HEK293 (cell line): Measurements from ENCODE around the gene DNAJC22.

ENCODE experiments used
- CTCF ChIA-PET: fragments of 350-600 bp; formaldehyde crosslinking; extraction: SDS; loops from one replicate; lab custom pipeline; 2021; ENCODE audit warnings: antibody characterized with exemption; lab: Yijun Ruan, JAX
- POLR2A ChIA-PET: fragments of 300-600 bp; formaldehyde crosslinking; extraction: SDS; loops from one replicate; lab custom pipeline; 2020; ENCODE audit warnings: antibody characterized with exemption, inconsistent platforms; lab: Yijun Ruan, JAX
- H3K27ac ChIP-seq: fragments of 200-500 bp; sonication (Bioruptor generic); 2 replicates; pipeline ENCODE4 v1.5.1; 2014; ENCODE audit warnings: low read depth, low read length, control low read depth, inconsistent platforms; ENCODE audit errors: extremely low read depth
- H3K36me3 ChIP-seq, 2 experiments: fragments of 200-500 bp in 1 of 2; sonication (Bioruptor generic) in 1 of 2; 1 replicate in 1 of 2; 2 replicates in 1 of 2; pipeline ENCODE4 v1.5.1; 2014 to 2017; ENCODE audit warnings: inconsistent platforms in 2 of 2, low read length in 2 of 2; ENCODE audit not compliant: control insufficient read depth in 2 of 2, insufficient read depth in 1 of 2
- H3K4me1 ChIP-seq: fragments of 200-500 bp; sonication (Bioruptor generic); 2 replicates; pipeline ENCODE4 v1.5.1; 2014; ENCODE audit warnings: mild to moderate bottlenecking, low read length, inconsistent platforms; ENCODE audit not compliant: control insufficient read depth, insufficient read depth
- H3K4me3 ChIP-seq: 2 replicates; pipeline ENCODE4 v1.5.1; 2011; ENCODE audit warnings: low read depth, mild to moderate bottlenecking, control low read depth, low read length, moderate library complexity
- H3K9me3 ChIP-seq: fragments of 200-500 bp; sonication (Bioruptor generic); 2 replicates; pipeline ENCODE4 v1.5.1; 2014; ENCODE audit warnings: low read depth, low read length, inconsistent platforms; ENCODE audit not compliant: control insufficient read depth, insufficient read depth
- ATF2 ChIP-seq: fragments of 450-650 bp; formaldehyde crosslinking; IDR thresholded peaks from 2 replicates; pipeline ENCODE4 v1.5.1; 2016; ENCODE audit warnings: missing biosample characterization, missing genetic modification characterization, low read depth
- CTCF ChIP-seq: fragments of 450-650 bp; formaldehyde crosslinking; IDR thresholded peaks from 2 replicates; pipeline ENCODE4 v1.5.1; 2016; ENCODE audit warnings: missing biosample characterization, missing genetic modification characterization
- GLIS2 ChIP-seq: fragments of 450-650 bp; formaldehyde crosslinking; IDR thresholded peaks from 2 replicates; pipeline ENCODE4 v1.5.1; 2016; ENCODE audit warnings: missing biosample characterization, missing genetic modification characterization
- HOXC10 ChIP-seq: sonication (generic); formaldehyde crosslinking; IDR thresholded peaks from 2 replicates; pipeline ENCODE4 v1.8.1; 2023; ENCODE audit warnings: mild to moderate bottlenecking, missing genetic modification reagents
- INSM2 ChIP-seq: fragments of 450-650 bp; formaldehyde crosslinking; IDR thresholded peaks from 2 replicates; pipeline ENCODE4 v1.5.1; 2016; ENCODE audit warnings: missing biosample characterization, missing genetic modification characterization
- KLF8 ChIP-seq: fragments of 450-650 bp; formaldehyde crosslinking; IDR thresholded peaks from 2 replicates; pipeline ENCODE4 v1.5.1; 2016; ENCODE audit warnings: missing biosample characterization, missing genetic modification characterization
- KLF9 ChIP-seq: fragments of 450-650 bp; formaldehyde crosslinking; IDR thresholded peaks from 2 replicates; pipeline ENCODE4 v1.5.1; 2016; ENCODE audit warnings: missing biosample characterization, missing genetic modification characterization, low read depth
- OSR2 ChIP-seq: fragments of 450-650 bp; formaldehyde crosslinking; IDR thresholded peaks from 2 replicates; pipeline ENCODE4 v1.5.1; 2016; ENCODE audit warnings: missing biosample characterization, missing genetic modification characterization
- SETDB1 ChIP-seq: IDR thresholded peaks from one replicate; pipeline ENCODE4 v1.6.1; 2017; ENCODE audit warnings: mild to moderate bottlenecking, low read length, moderate library complexity, mixed read lengths; ENCODE audit not compliant: insufficient read length
- TCF7L2 ChIP-seq: IDR thresholded peaks from 2 replicates; pipeline ENCODE4 v1.6.1; 2011; ENCODE audit warnings: low read depth, mild to moderate bottlenecking, inconsistent platforms, low read length, moderate library complexity, borderline replicate concordance
- ZBTB10 ChIP-seq: fragments of 450-650 bp; formaldehyde crosslinking; IDR thresholded peaks from 2 replicates; pipeline ENCODE4 v1.5.1; 2016; ENCODE audit warnings: missing biosample characterization, missing genetic modification characterization
- ZBTB20 ChIP-seq: fragments of 450-650 bp; formaldehyde crosslinking; IDR thresholded peaks from 2 replicates; pipeline ENCODE4 v1.5.1; 2016; ENCODE audit warnings: missing biosample characterization, missing genetic modification characterization
- ZBTB6 ChIP-seq: fragments of 450-650 bp; formaldehyde crosslinking; IDR thresholded peaks from 2 replicates; pipeline ENCODE4 v1.5.1; 2017; ENCODE audit warnings: missing biosample characterization, missing genetic modification characterization
- ZNF132 ChIP-seq: fragments of 450-650 bp; formaldehyde crosslinking; IDR thresholded peaks from 2 replicates; pipeline ENCODE4 v1.5.1; 2017; ENCODE audit warnings: missing biosample characterization, missing genetic modification characterization, borderline replicate concordance
- ZNF133 ChIP-seq: fragments of 450-650 bp; formaldehyde crosslinking; IDR thresholded peaks from 2 replicates; pipeline ENCODE4 v1.5.1; 2016; ENCODE audit warnings: missing biosample characterization, missing genetic modification characterization
- ZNF146 ChIP-seq: fragments of 450-650 bp; formaldehyde crosslinking; IDR thresholded peaks from 2 replicates; pipeline ENCODE4 v1.5.1; 2016; ENCODE audit warnings: missing biosample characterization, missing genetic modification characterization
- ZNF280C ChIP-seq: fragments of 450-650 bp; formaldehyde crosslinking; IDR thresholded peaks from 2 replicates; pipeline ENCODE4 v1.5.1; 2016; ENCODE audit warnings: missing biosample characterization, missing genetic modification characterization
- ZNF449 ChIP-seq: fragments of 450-650 bp; formaldehyde crosslinking; IDR thresholded peaks from 2 replicates; pipeline ENCODE4 v1.5.1; 2017; ENCODE audit warnings: missing biosample characterization, mild to moderate bottlenecking, missing genetic modification characterization, moderate library complexity
- ZNF548 ChIP-seq: fragments of 450-650 bp; formaldehyde crosslinking; IDR thresholded peaks from 2 replicates; pipeline ENCODE4 v1.5.1; 2016; ENCODE audit warnings: missing biosample characterization, missing genetic modification characterization
- ZNF560 ChIP-seq: fragments of 450-650 bp; formaldehyde crosslinking; IDR thresholded peaks from 2 replicates; pipeline ENCODE4 v1.5.1; 2017; ENCODE audit warnings: missing biosample characterization, missing genetic modification characterization, borderline replicate concordance
- ZNF561 ChIP-seq: fragments of 450-650 bp; IDR thresholded peaks from 2 replicates; pipeline ENCODE4 v1.5.1; 2018; ENCODE audit warnings: missing biosample characterization, missing genetic modification characterization, borderline replicate concordance
- ZNF596 ChIP-seq: fragments of 450-650 bp; IDR thresholded peaks from 2 replicates; pipeline ENCODE4 v1.5.0; 2018; ENCODE audit warnings: missing biosample characterization, mild to moderate bottlenecking, missing genetic modification characterization, moderate library complexity
- ZNF670 ChIP-seq: fragments of 450-650 bp; formaldehyde crosslinking; IDR thresholded peaks from 2 replicates; pipeline ENCODE4 v1.5.1; 2016; ENCODE audit warnings: missing biosample characterization, missing genetic modification characterization, low read depth
- ZNF707 ChIP-seq: fragments of 450-650 bp; formaldehyde crosslinking; IDR thresholded peaks from 2 replicates; pipeline ENCODE4 v1.5.1; 2016; ENCODE audit warnings: missing biosample characterization, missing genetic modification characterization

Gene DNAJC22

GRCh38 chr12:49345051-49345824 lies 1.4 kb upstream of the DNAJC22 start:
- Histone ChIP-seq H3K27ac (peak overlapping the region; percentile 43; the same call in 1 of the 2 replicates), H3K9me3 (no peaks in the 10 kb centered on the region), H3K36me3 (peaks cover 0 to 10% of the 10 kb centered on the region in 2 experiments; a peak in 1 of 3 replicates), H3K4me3 (peak overlapping the region; percentile 3; the same call in 1 of the 2 replicates), H3K4me1 (peaks cover 21% of the 10 kb centered on the region)
- CTCF ChIA-PET: interaction anchor here (0.5 to 6.0 kb wide), 8 partner anchors 12 to 215 kb away, joined by 3 to 96 read pairs (median 16); partner anchors contain the start of gene TROAP
- POLR2A ChIA-PET: interaction anchor here (0.6 to 1.1 kb wide), 2 partner anchors 8 to 9 kb away, joined by 3 to 5 read pairs; partner anchors contain the start of gene C1QL4
- 0 out of 2 replicates have a peak, but pooled peaks have one; percentile 35 for TF ChIP-seq GLIS2 (tag by site-specific recombination)
- peak; percentile 42; the same call in 1 of the 2 replicates for TF ChIP-seq ZBTB6 (tag by site-specific recombination)
- TF ChIP-seq ZNF560 (tag by site-specific recombination): no peak
- TF ChIP-seq ZNF670: no peak
- no peak for TF ChIP-seq ZBTB10 (tag by site-specific recombination)
- no peak for TF ChIP-seq ZNF548 (tag by site-specific recombination)
- no peak for TF ChIP-seq ATF2 (tag by site-specific recombination)
- TF ChIP-seq ZNF280C: no peak
- TF ChIP-seq ZNF596: 0 out of 2 replicates have a peak, but pooled peaks have one; percentile 18
- no peak for TF ChIP-seq KLF9 (tag by site-specific recombination)
- no peak for TF ChIP-seq ZNF561 (tag by site-specific recombination)
- peak; percentile 26; the same call in 1 of the 2 replicates for TF ChIP-seq KLF8 (tag by site-specific recombination)
- no peak for TF ChIP-seq ZNF132 (tag by site-specific recombination)
- no peak for TF ChIP-seq CTCF (tag by site-specific recombination)
- no peak for TF ChIP-seq ZNF146 (tag by site-specific recombination)
- no peak for TF ChIP-seq OSR2 (tag by site-specific recombination)
- no peak for TF ChIP-seq ZNF707 (tag by site-specific recombination)
- TF ChIP-seq TCF7L2: no peak
- no peak for TF ChIP-seq INSM2
- TF ChIP-seq ZBTB20 (tag by site-specific recombination): no peak
- TF ChIP-seq ZNF133 (tag by site-specific recombination): no peak
- TF ChIP-seq SETDB1: no peak
- TF ChIP-seq HOXC10 (CRISPR knock-in tag): no peak
- TF ChIP-seq ZNF449: no peak
